Mammary epithelial cell (primary cell): ENCODE measurements around the gene ARFIP1.

Experiments used
- EZH2 ChIP-seq: IDR thresholded peaks from 2 replicates; pipeline ENCODE4 v1.6.1; 2012; ENCODE audit warnings: low read length, inconsistent platforms, borderline replicate concordance
- TF ChIP-seq, protein P1 (sequence below), 2 donors: IDR thresholded peaks in 1 of 2; conservative IDR thresholded peaks in 1 of 2; 2 replicates each; pipeline ENCODE4 v1.5.1; 2011 to 2012; ENCODE audit warnings: inconsistent platforms in 2 of 2, low read length in 2 of 2, mild to moderate bottlenecking in 2 of 2, control low read depth in 1 of 2, low read depth in 1 of 2; ENCODE audit not compliant: insufficient read depth in 1 of 2; ENCODE audit errors: extremely low read depth in 1 of 2

DNA sequence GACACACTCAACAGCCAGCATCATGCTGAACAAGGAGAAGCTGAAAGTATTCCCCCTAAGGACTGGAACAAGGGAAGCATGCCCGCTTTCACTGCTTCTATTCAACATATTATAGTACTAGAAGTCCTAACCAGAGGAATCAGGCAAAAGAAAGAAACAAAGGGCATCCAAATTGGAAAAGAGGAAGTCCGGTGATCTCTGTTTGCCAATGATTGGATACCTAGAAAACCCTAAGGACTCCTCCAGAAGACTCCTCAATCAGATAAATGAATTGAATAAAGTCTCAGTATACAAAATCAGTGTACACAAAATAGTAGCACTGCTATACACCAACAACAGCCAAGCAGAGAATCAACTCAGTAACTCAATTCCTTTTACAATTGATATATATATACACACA, 44.8 kb downstream of the ARFIP1 start:
- TF ChIP-seq, protein P1, sequence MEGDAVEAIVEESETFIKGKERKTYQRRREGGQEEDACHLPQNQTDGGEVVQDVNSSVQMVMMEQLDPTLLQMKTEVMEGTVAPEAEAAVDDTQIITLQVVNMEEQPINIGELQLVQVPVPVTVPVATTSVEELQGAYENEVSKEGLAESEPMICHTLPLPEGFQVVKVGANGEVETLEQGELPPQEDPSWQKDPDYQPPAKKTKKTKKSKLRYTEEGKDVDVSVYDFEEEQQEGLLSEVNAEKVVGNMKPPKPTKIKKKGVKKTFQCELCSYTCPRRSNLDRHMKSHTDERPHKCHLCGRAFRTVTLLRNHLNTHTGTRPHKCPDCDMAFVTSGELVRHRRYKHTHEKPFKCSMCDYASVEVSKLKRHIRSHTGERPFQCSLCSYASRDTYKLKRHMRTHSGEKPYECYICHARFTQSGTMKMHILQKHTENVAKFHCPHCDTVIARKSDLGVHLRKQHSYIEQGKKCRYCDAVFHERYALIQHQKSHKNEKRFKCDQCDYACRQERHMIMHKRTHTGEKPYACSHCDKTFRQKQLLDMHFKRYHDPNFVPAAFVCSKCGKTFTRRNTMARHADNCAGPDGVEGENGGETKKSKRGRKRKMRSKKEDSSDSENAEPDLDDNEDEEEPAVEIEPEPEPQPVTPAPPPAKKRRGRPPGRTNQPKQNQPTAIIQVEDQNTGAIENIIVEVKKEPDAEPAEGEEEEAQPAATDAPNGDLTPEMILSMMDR (conservative IDR thresholded peaks at IDR 0.05 in 1 of 2, IDR thresholded peaks at IDR 0.05 in 1 of 2; ENCODE audit: extremely low read depth in 1 of 2, insufficient read depth in 1 of 2, low read depth in 1 of 2, low read length in 2 of 2) = no peak
- TF ChIP-seq EZH2 = no peak
